Measurements from ENCODE around the gene PRRT2.
"Not testable (repeated sequence)": the region's sequence is repeated elsewhere in the genome, so short reads cannot be mapped to it uniquely, and the experiment has no call there.

The PRRT2 gene

GRCh38 chr16:29811896-29812665 is at the start of gene PRRT2:
PRRT2 (plus strand) TSS chr16:29812193; CDS start chr16:29813055, 862 bp downstream.
- Histone ChIP-seq H3K27ac (peak within 1 kb of the TSS; percentile 49; the same call in 1 of the 2 replicates), H3K9ac (ENCODE audit: insufficient read length) (no peak within 1 kb of the TSS), H3K4me3 (peak within 1 kb of the TSS; percentile 91), H3K9me3 (ENCODE audit: low read depth, low read length) (no peaks in the 10 kb centered on the region), H3K36me3 (ENCODE audit: insufficient read depth, low read length) (peaks cover 29% of the 10 kb centered on the region)
- no peak for DNase-seq (ENCODE audit: low read depth, low spot score)
- TF ChIP-seq FOXP2 (optimal IDR thresholded peaks at IDR 0.05; ENCODE audit: control extremely low read depth, extremely low read length, insufficient read depth) (no peak), EZH2 (IDR thresholded peaks at IDR 0.05) (no peak), POLR2AphosphoS5 (IDR thresholded peaks at IDR 0.05; ENCODE audit: borderline replicate concordance, low read depth, low read length) (no peak; the same call in 1 of the 2 replicates)

GRCh38 chr16:29763326-29763725 is 48.7 kb upstream of the PRRT2 start:
- no peak for DNase-seq (ENCODE audit: low read depth, low spot score)
- Histone ChIP-seq H3K36me3 (ENCODE audit: insufficient read depth, low read length) (no peaks in the 10 kb centered on the region), H3K4me3 (no peak overlapping the region), H3K27ac (no peak overlapping the region), H3K9me3 (ENCODE audit: low read depth, low read length) (no peaks in the 10 kb centered on the region), H3K9ac (ENCODE audit: insufficient read length) (no peak overlapping the region)
- TF ChIP-seq EZH2 (IDR thresholded peaks at IDR 0.05) (no peak), POLR2AphosphoS5 (IDR thresholded peaks at IDR 0.05; ENCODE audit: borderline replicate concordance, low read depth, low read length) (no peak), FOXP2 (optimal IDR thresholded peaks at IDR 0.05; ENCODE audit: control extremely low read depth, extremely low read length, insufficient read depth) (no peak)

GRCh38 chr16:29765167-29766032 is 46.6 kb upstream of the PRRT2 start:
- H3K9me3 ChIP-seq (ENCODE audit: low read depth, low read length): no peaks in the 10 kb centered on the region
- no peaks in the 10 kb centered on the region for H3K36me3 ChIP-seq (ENCODE audit: insufficient read depth, low read length)
- no peak overlapping the region for H3K4me3 ChIP-seq
- TF ChIP-seq FOXP2 (optimal IDR thresholded peaks at IDR 0.05; ENCODE audit: control extremely low read depth, extremely low read length, insufficient read depth) (no peak), EZH2 (IDR thresholded peaks at IDR 0.05) (no peak), POLR2AphosphoS5 (IDR thresholded peaks at IDR 0.05; ENCODE audit: borderline replicate concordance, low read depth, low read length) (no peak)
- H3K27ac ChIP-seq: no peak overlapping the region
- no peak for DNase-seq (ENCODE audit: low read depth, low spot score)
- H3K9ac ChIP-seq (ENCODE audit: insufficient read length): no peak overlapping the region

- H3K9me3 ChIP-seq (ENCODE audit: low read depth, low read length): no peaks in the 10 kb centered on the region
- TF ChIP-seq POLR2AphosphoS5 (IDR thresholded peaks at IDR 0.05; ENCODE audit: borderline replicate concordance, low read depth, low read length) (no peak), EZH2 (IDR thresholded peaks at IDR 0.05) (no peak), FOXP2 (optimal IDR thresholded peaks at IDR 0.05; ENCODE audit: control extremely low read depth, extremely low read length, insufficient read depth) (no peak)
- DNase-seq (ENCODE audit: low read depth, low spot score): no peak
These were observed 45.4 kb upstream of the PRRT2 start for GRCh38 chr16:29766571-29766970.

GRCh38 chr16:29767062-29767461 is 44.9 kb upstream of the PRRT2 start:
- H3K9ac ChIP-seq (ENCODE audit: insufficient read length): no peak overlapping the region
- TF ChIP-seq FOXP2 (optimal IDR thresholded peaks at IDR 0.05; ENCODE audit: control extremely low read depth, extremely low read length, insufficient read depth): no peak
- no peak for TF ChIP-seq POLR2AphosphoS5 (IDR thresholded peaks at IDR 0.05; ENCODE audit: borderline replicate concordance, low read depth, low read length)
- TF ChIP-seq EZH2 (IDR thresholded peaks at IDR 0.05): no peak
- no peaks in the 10 kb centered on the region for H3K9me3 ChIP-seq (ENCODE audit: low read depth, low read length)
- H3K4me3 ChIP-seq: no peak overlapping the region
- H3K36me3 ChIP-seq (ENCODE audit: insufficient read depth, low read length): no peaks in the 10 kb centered on the region
- H3K27ac ChIP-seq: no peak overlapping the region
- no peak for DNase-seq (ENCODE audit: low read depth, low spot score)

More at GRCh38 chr16:29766571-29766970, 45.4 kb upstream of the PRRT2 start:
- Histone ChIP-seq H3K36me3 (ENCODE audit: insufficient read depth, low read length) (no peaks in the 10 kb centered on the region), H3K4me3 (no peak overlapping the region), H3K9ac (ENCODE audit: insufficient read length) (no peak overlapping the region), H3K27ac (no peak overlapping the region)

- H3K9me3 ChIP-seq (ENCODE audit: low read depth, low read length): no peaks in the 10 kb centered on the region
- no peaks in the 10 kb centered on the region for H3K36me3 ChIP-seq (ENCODE audit: insufficient read depth, low read length)
- TF ChIP-seq POLR2AphosphoS5 (IDR thresholded peaks at IDR 0.05; ENCODE audit: borderline replicate concordance, low read depth, low read length): no peak
- no peak for TF ChIP-seq EZH2 (IDR thresholded peaks at IDR 0.05)
- no peak for TF ChIP-seq FOXP2 (optimal IDR thresholded peaks at IDR 0.05; ENCODE audit: control extremely low read depth, extremely low read length, insufficient read depth)
- DNase-seq (ENCODE audit: low read depth, low spot score): no peak
- H3K4me3 ChIP-seq: no peak overlapping the region
- no peak overlapping the region for H3K9ac ChIP-seq (ENCODE audit: insufficient read length)
- no peak overlapping the region for H3K27ac ChIP-seq
These were observed 42.5 kb upstream of the PRRT2 start for GRCh38 chr16:29769507-29769906.

GRCh38 chr16:29770250-29770929 is 41.6 kb upstream of the PRRT2 start:
- no peaks in the 10 kb centered on the region for H3K36me3 ChIP-seq (ENCODE audit: insufficient read depth, low read length)
- DNase-seq (ENCODE audit: low read depth, low spot score): no peak
- H3K9me3 ChIP-seq (ENCODE audit: low read depth, low read length): no peaks in the 10 kb centered on the region
- H3K4me3 ChIP-seq: no peak overlapping the region
- no peak overlapping the region for H3K27ac ChIP-seq
- H3K9ac ChIP-seq (ENCODE audit: insufficient read length): no peak overlapping the region
- TF ChIP-seq FOXP2 (optimal IDR thresholded peaks at IDR 0.05; ENCODE audit: control extremely low read depth, extremely low read length, insufficient read depth): no peak
- no peak for TF ChIP-seq POLR2AphosphoS5 (IDR thresholded peaks at IDR 0.05; ENCODE audit: borderline replicate concordance, low read depth, low read length)
- TF ChIP-seq EZH2 (IDR thresholded peaks at IDR 0.05): no peak

GRCh38 chr16:29772330-29772729 is 39.7 kb upstream of the PRRT2 start:
- H3K4me3 ChIP-seq; H3K9ac ChIP-seq (ENCODE audit: insufficient read length); DNase-seq (ENCODE audit: low read depth, low spot score); H3K27ac ChIP-seq; H3K36me3 ChIP-seq (ENCODE audit: insufficient read depth, low read length); H3K9me3 ChIP-seq (ENCODE audit: low read depth, low read length): not testable (repeated sequence)
